IPS-NIHi11 (cell line): ENCODE results near the gene TAPBP.
"Not testable (repeated sequence)": the region's sequence is repeated elsewhere in the genome, so short reads cannot be mapped to it uniquely, and the experiment has no call there.

Experiments used
- DNase-seq: peaks from one replicate; pipeline ENCODE4 v3.0.0; 2012; ENCODE audit warnings: mixed read lengths, low spot score

Gene TAPBP

DNA sequence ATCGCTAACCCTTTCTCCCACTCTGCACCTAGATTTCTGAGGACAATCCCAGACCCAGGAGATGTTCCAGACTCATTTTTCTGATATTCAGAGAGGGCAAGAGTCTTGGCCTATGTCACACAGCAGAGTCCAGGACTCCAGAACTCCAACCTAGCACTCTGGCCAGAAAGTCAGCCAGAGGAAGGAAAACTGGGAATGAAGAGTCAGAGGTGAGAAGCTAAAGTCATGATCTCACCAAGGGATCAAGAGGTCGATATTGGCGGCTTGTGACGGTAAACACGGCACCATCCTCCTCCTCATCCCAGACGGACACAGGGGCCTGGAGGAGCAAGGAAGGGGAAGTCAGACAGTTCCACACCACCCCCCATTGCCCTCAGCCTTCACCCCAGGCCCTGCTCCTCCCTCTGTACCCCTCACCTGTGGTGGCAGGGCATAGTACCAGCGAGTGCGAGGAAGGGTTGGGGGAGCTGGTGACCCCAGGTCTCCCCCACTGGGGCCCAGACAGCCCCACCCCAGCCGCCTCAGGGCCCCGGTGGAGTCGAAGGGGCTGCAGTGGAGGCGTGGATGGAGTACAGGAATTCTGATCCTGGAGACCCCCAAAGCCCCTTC is 17.0 kb downstream of the TAPBP start:
- no peak for DNase-seq

DNA sequence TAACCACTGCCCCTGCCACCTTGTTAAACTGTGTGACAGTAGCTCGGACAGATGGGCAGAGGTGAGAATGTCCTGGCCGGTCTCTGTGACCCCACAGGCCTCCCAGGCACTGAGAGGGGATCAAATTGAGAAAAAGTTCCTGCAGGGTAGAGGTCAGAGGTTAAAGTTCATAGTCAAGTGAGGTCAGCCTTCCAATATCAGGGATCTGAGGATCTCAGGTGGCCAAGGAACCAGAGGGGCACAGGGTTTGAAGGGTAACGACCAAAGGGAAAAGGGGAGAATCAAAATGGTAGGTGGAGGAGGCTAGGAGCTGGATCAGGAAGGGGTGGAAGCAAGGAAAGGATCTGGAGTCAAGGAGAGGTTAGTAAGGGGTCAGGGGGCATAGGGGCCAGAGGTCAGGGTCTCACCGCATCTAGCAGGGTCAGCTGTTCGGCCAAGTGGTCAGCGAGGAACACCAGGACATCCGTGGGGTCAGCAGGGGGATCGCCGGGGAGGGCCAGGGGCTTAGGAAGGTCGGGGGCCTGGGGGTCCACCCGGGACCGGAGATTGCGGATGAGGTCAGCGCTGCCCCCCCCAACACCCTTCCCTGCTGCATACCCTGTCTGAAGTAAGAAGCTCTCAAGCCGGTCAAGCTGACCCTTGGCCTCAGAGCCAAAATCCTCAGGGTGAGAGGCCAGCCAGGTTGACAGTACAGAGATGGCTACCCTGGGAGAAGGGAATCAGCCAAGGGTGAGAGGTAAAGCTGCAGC is 18.1 kb downstream of the TAPBP start:
- no peak for DNase-seq

DNA sequence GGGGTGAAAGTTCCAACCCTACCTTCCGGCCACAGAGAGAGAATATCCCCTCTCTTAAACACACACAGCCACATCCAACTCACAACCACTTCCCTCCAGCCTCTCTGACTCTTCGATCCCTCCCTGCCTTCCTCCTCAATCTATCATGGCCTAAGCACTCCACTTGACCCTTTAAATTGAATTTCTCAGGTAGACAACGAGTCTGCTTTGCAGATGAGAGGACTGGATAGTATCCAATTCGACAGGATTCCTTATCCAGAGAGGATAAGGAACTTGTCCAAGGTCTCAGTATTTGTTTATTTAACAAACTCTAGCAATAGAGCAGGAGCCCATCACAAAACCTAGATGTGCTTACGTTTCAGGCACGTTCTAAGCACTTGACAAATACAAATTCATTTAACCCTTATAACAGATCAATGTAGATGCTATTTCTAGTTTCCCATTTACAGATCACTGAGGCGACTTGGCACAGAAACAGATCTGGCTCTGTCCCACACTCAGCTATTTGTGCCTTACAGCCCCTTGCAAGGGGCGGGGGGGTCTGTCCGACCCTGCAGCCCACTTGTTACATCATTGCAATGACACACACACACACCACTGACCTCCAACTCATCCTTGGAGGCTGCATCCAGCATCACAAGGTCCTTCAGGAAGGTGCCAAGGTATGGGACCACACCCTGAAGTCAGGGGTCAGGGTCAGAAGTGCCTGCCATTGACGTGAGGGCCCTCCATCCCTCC is 19.6 kb downstream of the TAPBP start:
- no peak for DNase-seq

DNA sequence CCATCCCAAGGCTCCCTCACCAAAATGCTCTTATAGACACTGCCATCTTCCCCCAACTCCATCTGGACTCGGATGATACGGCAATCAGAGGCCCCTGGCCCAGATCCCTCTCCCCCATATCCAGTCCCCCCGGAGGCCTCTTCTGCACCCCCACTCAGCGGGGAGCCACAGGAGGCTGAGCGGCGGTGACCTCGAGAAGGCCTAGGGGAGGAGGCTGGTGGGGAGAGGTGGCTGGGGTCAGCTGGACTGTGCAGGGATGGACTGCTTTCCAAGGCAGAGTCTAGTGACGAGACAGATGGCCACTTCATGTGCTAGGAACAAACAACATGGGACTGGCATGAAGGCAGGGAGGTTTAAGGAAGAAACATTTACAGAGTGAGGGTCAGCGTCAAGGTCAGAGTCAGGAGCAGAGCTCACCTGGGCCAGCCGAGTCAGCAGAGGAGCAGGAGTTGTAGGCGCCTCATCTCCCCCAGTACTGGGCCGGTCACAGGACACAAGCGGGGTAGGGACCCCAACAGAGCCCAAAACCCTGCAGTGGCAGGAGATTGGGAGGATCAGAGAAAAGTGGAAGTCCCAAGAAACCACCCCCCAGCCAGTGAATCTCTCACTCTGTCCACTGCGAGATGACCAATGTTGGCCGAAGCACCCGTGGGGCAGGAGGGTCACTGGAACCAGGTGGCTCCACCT is 20.7 kb downstream of the TAPBP start:
- no peak for DNase-seq

DNA sequence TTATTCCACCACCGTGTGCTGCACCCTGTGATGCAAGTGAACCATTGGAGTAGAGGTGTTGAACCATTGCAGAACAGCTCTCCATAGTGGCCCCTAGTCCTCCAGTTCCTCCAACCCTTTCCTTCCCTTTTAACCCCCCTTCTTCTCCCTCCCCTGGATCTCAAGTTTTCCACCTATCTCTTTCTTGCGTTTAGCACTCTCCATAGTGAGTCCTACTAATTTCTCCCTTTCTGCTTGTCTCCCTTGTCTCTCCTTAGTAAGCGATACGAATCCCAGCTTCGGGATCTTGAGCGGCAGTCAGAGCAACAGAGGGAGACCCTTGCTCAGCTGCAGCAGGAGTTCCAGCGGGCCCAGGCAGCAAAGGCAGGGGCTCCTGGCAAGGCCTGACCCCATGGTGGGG is 23.4 kb downstream of the TAPBP start:
- DNase-seq, result no peak

DNA sequence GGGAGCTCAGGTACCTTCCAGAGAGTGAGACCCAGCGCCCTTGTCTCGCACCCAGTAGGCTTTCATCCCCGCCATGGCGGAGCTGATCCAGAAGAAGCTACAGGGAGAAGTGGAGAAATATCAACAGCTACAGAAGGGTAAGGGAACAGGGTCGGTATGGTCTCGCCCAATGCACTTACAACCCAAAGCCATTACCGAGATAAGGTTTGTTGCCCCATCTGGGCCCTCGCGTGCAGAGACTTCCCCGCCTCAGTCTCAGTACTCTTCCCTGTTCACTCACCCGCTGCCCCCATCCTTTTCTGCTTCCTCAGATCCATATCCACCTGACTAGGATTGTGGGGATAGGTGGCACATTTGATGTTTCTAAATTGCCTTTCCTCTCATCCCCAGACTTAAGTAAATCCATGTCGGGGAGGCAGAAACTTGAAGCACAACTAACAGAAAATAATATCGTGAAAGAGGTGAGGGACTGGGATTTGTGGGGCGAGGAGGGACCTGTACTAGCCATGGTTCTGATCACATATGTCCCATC is 24.0 kb downstream of the TAPBP start:
- DNase-seq, result no peak

DNA sequence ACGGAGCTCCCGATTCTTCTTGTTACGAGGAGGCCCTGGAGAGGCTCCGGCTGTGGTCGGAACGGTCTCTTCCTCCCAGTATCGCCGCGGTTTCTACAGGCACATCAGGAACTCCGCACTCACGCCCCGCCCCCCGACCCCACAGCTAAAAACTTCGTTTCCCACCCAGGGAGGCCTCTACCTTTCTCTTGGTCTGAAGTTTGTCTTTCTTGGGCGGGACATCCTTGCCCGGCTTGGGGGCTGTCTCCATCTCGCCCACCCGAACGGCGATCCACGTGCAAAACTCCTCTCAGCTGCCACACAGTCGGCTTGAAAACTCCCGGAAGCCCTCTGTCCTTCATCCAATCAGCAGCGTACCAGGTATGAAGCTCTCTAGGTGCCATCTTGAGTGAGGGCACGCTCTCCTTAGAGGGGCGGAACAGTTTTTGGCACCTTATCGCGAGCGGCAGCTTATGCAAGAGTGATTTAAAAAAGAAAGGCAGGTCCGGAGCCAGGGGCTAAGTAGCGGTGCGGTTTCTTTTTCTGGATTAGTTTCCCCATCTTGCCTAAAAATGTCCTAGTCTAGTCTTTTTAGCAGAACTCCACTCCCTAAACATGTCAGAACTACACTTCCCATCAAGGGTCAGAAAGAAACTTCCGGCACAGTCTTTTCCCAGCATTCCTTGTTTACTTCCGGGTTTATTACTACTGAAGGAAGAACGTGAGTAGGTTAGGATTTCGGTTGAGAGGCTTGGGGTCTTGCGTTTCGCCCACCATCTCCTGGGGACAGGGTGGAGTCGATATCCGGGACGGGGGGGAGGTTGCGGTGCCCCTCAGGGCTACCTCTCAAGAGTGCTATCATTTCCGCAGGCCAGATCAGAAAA is 24.7 kb downstream of the TAPBP start, which contains the start of the genes PFDN6 and WDR46:
Gene PFDN6, plus strand, starts transcription at position 681 of the 863 bp plus-strand sequence. CDS start 256 bp downstream, outside the sequence.
Gene WDR46, minus strand, starts transcription at position 319 of the 863 bp plus-strand sequence. Its CDS starts 69 bp downstream, at position 250.
- peak; percentile 94 for DNase-seq

DNA sequence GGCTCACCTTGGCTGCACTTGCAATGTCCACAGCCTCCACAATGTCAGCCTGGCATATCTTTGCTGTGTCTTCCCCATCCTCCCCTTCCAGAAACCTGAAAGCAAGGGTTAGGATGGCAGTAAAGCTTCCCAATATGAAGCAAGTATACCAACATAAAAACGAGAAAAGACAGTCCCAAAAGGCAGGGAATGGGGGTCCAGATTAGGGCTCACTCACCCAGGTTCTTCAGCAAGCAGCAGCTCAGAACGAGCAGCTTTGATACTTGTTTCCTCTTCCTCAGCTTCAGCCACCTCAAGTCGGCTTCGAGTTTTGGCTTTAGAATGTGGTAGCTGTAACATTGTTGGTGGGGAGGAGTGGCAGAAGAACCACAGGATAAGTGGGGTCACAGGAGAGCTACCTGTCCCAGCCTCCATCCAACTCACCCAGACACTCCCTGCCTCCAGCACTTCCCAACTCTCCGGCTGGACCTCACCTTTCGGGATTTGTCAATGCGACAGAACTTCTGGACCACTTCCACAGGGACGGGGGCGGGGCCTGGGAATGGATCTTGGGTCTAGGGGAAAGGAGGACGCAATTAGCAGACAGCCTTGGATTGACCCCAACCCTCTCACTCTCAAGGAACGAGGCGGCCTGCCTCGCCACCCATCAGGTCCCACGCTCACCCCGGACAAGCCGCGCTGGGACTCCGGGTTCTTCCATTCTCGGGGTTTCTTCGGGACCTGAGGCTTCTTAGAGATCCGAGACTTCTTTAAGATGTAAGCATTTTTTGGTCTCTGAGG is 25.5 kb downstream of the TAPBP start:
- DNase-seq, result peak; percentile 11

DNA sequence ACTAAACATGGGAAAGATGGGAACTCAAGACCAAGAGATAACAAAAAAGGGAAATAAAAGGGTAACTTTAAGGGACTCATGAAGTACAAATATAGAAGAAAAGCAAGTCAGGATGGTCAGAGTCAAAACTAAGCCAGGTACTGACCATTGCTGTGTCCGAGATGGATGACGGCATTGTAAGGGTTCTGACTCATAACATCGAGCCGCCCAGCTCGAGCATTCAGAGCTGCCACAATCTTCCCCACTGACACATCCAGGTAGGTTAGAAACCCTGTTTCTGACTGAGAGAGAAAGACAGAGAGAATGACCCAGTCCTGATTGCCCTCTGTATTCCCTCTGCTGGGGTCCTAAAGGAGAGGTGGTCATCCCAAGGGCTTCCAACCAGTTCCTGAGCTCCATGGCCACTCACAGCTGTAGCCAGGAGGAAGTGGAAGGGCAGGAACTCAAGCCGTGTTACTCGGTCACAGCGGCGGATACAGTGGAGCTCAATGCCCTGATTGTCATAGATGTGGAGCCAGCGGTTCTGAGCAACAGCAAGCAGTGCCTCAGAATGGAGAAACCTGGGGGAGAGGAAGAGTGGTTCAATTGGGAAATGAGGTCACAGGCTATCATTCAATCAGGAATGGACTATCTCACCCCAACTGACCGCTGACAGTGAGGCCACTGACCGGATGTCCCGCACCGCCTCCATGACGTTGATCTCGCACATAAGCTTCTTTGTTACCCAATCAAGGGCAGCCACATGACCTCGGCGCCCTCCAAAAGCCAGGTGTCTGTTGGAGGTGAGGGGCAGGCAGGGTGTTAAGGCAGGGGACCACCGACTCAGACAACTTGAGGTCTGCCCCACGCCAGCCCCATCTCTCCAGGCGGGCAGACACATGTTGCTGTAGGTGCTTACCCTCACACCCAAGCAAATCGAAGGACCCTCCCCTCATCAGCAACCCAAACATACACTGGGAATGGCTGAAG is 26.6 kb downstream of the TAPBP start:
- no peak for DNase-seq

DNA sequence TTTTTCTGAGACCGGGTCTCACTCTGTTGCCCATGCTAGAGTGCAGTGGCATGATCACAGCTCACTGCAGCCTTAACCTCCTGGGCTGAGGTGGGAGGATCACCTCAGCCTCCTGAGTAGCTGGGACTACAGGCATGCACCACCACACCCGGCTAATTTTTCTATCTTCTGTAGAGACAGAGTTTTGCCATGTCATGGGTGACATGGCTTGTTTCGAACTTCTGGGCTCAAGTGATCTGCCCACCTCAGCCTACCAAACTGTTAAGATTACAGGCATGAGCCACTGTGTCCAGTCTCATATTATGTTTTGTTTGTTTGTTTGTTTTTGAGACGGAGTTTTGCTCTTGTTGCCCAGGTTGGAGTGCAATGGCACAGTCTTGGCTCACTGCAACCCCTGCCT is 28.7 kb downstream of the TAPBP start:
- not testable (repeated sequence) for DNase-seq

DNA sequence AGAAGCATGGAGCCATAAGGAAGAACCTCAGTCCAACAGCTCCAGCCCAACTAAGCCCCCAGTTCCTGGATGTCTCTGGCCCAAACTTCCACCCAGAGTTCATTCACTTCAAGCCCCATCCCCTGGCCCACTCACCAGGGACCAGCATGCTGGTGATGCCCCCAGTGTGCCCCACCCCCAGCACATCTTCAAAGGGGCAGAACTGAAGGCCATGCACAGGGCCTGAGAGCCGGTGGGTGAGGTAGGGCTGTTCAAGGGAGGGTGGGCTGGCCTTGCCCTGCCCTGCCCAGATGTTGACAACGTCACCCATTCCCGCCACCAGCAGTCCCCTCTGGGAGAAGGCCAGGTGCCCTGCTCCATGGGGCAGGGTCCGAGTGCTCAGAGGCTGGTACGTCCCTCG is 33.3 kb downstream of the TAPBP start:
- no peak for DNase-seq

DNA sequence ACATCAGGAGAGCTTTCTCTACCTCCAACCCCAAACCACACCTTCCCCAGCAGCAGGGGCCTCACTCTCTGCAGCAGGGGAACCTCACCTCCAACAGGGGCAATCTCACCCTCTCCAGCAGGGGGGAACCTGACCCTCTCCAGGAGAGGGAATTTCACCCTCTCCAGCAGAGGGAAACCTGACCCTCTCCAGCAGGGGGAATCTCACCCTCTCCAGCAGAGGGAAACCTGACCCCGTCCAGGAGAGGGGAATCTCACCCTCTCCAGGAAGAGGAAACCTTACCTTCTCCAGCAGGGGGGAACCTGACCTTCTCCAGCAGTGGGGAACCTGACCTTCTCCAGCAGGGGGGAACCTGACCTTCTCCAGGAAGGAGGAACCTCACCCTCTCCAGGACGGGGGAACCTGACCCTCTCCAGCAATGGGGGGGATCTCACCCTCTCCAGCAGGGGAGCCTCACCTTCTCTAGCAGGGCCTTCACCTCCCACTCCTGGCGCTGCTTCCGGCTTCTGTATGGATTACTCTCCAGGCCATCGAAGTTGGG is 33.8 kb downstream of the TAPBP start:
- peak; percentile 73 for DNase-seq

DNA sequence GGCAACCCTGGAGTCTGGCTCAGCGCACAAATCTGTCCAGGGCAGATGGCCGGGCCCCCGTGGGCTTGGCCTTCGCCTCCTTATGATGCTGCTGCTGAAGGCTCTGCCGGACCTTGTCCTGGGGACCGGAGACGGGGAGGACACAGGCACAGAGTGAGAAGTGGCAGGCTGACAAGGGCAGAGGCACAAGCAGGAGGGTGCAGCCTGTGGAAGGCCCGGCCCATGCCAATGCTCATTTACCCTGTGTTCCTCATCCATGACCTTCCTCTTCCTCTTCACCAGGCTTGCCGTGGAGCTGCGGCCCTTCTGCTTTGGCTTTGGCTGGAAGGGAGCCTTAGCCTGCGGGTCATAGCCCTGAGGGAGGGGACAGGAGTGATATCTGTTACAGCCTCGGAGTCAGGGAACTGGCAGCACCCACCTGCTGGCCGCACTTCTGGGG is 34.6 kb downstream of the TAPBP start:
- DNase-seq, result no peak

DNA sequence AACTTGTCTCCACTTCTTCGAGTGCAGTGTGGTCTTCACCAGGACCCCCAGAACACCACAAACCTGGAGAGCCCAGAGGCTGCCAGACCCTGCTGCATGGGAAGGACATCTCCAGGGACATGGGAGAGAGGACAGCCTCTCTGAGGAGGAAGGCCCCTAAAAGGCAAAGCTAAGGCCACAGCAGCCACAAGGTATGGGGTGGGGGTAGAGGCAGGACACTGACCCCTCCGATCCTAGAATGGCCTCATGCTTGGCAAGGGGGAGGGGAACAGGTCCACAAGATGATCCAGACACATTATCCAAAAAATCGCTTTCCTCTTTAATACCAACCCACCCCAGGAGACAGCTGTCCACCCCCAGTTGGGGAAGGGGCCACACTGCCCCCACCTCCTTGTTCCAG is 35.1 kb downstream of the TAPBP start:
- DNase-seq, result no peak

DNA sequence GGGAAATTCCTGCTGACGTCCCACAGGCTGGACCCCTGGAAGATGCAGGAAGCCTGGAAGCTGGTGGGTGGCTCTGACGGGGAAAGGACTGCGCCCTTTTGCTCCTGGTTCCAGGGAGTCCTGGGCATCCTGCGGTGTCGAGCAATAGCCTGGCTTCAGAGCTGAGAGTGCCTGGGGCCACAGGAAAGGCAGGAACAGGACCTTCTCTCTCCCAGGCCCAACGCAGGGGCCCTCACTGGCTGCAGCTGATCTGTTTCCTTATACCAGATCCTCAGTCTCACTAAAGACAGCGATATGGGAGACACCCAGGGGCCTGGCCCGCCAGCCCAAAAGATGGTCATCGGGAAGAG is 35.5 kb downstream of the TAPBP start:
- DNase-seq, result no peak

DNA sequence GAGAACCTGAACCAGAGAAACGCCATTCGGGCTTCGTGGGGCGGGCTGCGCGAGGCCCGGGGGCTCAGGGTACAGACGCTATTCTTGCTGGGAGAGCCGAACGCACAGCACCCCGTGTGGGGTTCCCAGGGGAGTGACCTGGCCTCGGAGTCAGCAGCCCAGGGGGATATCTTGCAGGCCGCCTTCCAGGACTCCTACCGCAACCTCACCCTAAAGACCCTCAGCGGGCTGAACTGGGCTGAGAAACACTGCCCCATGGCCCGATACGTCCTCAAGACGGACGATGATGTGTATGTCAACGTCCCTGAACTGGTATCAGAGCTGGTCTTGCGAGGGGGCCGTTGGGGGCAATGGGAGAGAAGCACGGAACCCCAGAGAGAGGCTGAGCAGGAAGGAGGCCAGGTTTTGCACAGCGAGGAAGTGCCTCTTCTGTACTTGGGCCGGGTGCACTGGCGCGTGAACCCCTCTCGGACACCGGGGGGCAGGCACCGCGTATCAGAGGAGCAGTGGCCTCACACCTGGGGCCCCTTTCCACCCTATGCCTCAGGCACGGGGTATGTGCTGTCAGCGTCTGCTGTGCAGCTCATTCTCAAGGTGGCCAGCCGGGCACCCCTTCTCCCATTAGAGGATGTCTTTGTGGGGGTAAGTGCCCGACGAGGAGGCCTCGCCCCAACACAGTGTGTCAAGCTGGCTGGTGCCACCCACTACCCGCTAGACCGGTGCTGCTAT is 36.1 kb downstream of the TAPBP start:
- peak; percentile 37 for DNase-seq

DNA sequence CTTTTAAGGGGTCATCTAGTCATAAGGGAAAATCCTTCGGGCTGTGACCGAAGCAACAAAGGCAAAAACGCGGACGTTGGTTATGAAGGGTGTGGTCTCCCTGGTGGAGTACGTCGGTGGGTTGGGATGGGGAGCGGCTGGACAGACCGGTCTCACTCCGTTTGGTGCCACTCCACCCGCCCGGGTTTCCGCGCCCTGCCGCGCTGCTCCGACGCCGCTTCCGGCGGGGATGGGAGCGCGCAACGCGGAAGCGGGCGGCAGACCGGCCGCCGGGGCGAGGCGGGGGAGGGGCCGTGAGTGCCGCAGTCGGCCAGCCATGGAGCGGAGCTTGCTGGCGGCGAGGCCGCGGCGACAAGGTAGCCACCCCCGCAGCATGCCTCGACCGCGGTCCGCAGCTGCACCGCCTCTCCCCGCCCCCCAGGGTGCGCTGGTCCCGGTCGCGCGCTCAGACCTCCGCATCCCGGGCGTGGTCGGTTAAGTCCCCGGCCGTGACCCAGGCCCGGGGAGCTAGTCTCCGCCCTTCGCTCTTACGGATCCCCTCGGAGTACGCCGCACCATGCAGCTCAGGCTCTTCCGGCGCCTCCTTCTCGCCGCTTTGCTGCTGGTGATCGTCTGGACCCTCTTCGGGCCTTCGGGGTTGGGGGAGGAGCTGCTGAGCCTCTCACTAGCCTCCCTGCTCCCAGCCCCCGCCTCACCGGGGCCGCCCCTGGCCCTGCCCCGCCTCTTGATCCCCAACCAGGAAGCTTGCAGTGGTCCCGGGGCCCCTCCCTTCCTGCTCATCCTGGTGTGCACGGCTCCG is 36.8 kb downstream of the TAPBP start, which contains the start of gene B3GALT4:
Gene B3GALT4, plus strand, starts transcription at position 260 of the 799 bp plus-strand sequence. Its CDS starts 297 bp downstream, at position 557.
- peak; percentile 90 for DNase-seq
